Measurements from ENCODE around the gene PRM3. TPM values are rescaled to one million over a fixed set of nuclear protein-coding genes. Genes with fewer than 3 reads are reported as not detected.

PRM3 gene
- total and polyA plus RNA-seq, 2 of the 8 experiments (the other 6 are each of a cell fraction or from before 2014, with no cell fraction given) = not detected

GRCh38 chr16:11238272-11239202 lies 34.9 kb downstream of the PRM3 start:
- FAIRE-seq (no peak), DNase-seq (ENCODE audit: low read depth in 1 of 2, low spot score in 2 of 2) (no peak)
- peak overlapping the region; percentile 20; the same call in 1 of the 2 replicates for H4K8ac ChIP-seq (ENCODE audit: extremely low read depth, insufficient read depth, low read length)
- H3K23me2 ChIP-seq (ENCODE audit: low read depth, low read length) = no peaks in the 10 kb centered on the region; the same call in 1 of the 2 replicates
- H4K91ac ChIP-seq (replicated peaks; ENCODE audit: insufficient read length, low read length) = no peak overlapping the region
- no peaks in the 10 kb centered on the region for H4K20me1 ChIP-seq (replicated peaks in 1 of 2; ENCODE audit: control insufficient read depth in 1 of 2, insufficient read depth in 2 of 2, low read length in 2 of 2)
- no peak overlapping the region; the same call in 1 of the 2 replicates for H2AFZ ChIP-seq (ENCODE audit: low read length)
- no peak overlapping the region for H4K5ac ChIP-seq (ENCODE audit: insufficient read length, low read depth, low read length)
- no peak overlapping the region for H2AK5ac ChIP-seq (ENCODE audit: low read depth, low read length)
- no peak overlapping the region for H3K4ac ChIP-seq (replicated peaks; ENCODE audit: insufficient read length, low read depth, low read length)
- H3K9ac ChIP-seq (replicated peaks in 1 of 4; ENCODE audit: extremely low read depth in 1 of 4, low read depth in 3 of 4, low read length in 3 of 4) = no peak overlapping the region
- no peaks in the 10 kb centered on the region for H3K79me2 ChIP-seq (ENCODE audit: control insufficient read depth in 1 of 2, insufficient read depth in 2 of 2, low read length in 2 of 2)
- H3K4me3 ChIP-seq (ENCODE audit: extremely low read depth in 1 of 4, insufficient read depth in 2 of 4, low read depth in 3 of 4, low read length in 4 of 4) = no peak overlapping the region
- no peak overlapping the region for H3K23ac ChIP-seq (ENCODE audit: insufficient read length)
- no peak overlapping the region for H2BK15ac ChIP-seq (ENCODE audit: low read length)
- no peak overlapping the region for H3K14ac ChIP-seq (ENCODE audit: insufficient read length)
- H3K4me2 ChIP-seq (ENCODE audit: insufficient read depth in 1 of 2, low read depth in 2 of 2, low read length in 2 of 2) = no peak overlapping the region
- H3K36me3 ChIP-seq (ENCODE audit: control insufficient read depth in 2 of 4, insufficient read depth in 4 of 4, low read length in 3 of 4) = no peaks in the 10 kb centered on the region
- H2BK120ac ChIP-seq (replicated peaks; ENCODE audit: low read depth, low read length) = no peak overlapping the region
- H3K4me1 ChIP-seq (replicated peaks in 1 of 4; ENCODE audit: control insufficient read depth in 3 of 4, insufficient read depth in 4 of 4, low read length in 3 of 4) = peaks cover 0 to 6% (median 3%) of the 10 kb centered on the region in 4 experiments; a peak in 2 of 7 replicates
- no peak overlapping the region for H3K56ac ChIP-seq (replicated peaks; ENCODE audit: insufficient read length, low read depth, low read length)
- no peak overlapping the region for H3K18ac ChIP-seq (ENCODE audit: extremely low read depth, low read length)
- 92% methylated on average over 15 of the region's 15 CpGs; no CpG with 5 or more reads in 1 of the 2 experiments for WGBS, 2 experiments (ENCODE audit: extremely low coverage in 1 of 2, insufficient coverage in 1 of 2, insufficient read length in 1 of 2, insufficient replicate concordance in 2 of 2, low coverage in 1 of 2, low lambda C conversion rate in 2 of 2, missing lambda C conversion rate in 1 of 2)
- POLR2A ChIA-PET (ENCODE audit: partially characterized antibody) = interaction anchor here (0.6 to 3.6 kb wide), 5 partner anchors 10 to 130 kb away, joined by 3 to 15 read pairs (median 3); partner anchors contain the start of gene SOCS1
- H2BK12ac ChIP-seq (ENCODE audit: low read depth, low read length) = no peak overlapping the region; the same call in 1 of the 2 replicates
- CTCF ChIA-PET (ENCODE audit: partially characterized antibody) = interaction anchor here (0.6 to 2.0 kb wide), 8 partner anchors 8 to 275 kb away, joined by 3 to 4 read pairs (median 4); partner anchors contain the start of gene SOCS1
- H2BK20ac ChIP-seq (ENCODE audit: low read length) = no peak overlapping the region
- no peaks in the 10 kb centered on the region for H3K27me3 ChIP-seq (replicated peaks in 1 of 4; ENCODE audit: control insufficient read depth in 3 of 4, extremely low read depth in 1 of 4, insufficient read depth in 3 of 4, low read length in 3 of 4)
- no peak overlapping the region for H3K27ac ChIP-seq (ENCODE audit: low read depth, low read length)
- no peak overlapping the region for H2BK5ac ChIP-seq (ENCODE audit: low read depth, low read length)
- 0 out of 4 replicates have a peak, but pooled peaks cover 0 to 3% of the 10 kb centered on the region in 2 experiments for H3K9me3 ChIP-seq (ENCODE audit: insufficient read depth in 2 of 2, low read depth in 1 of 2, low read length in 1 of 2)
- no peaks in the 10 kb centered on the region for H3K79me1 ChIP-seq (ENCODE audit: low read depth, low read length)
- TF ChIP-seq EZH2 (IDR thresholded peaks at IDR 0.05; ENCODE audit: low read depth, low read length, severe bottlenecking) = no peak
- no peak for TF ChIP-seq TAF1 (IDR thresholded peaks at IDR 0.05; ENCODE audit: low read depth, low read length)
- TF ChIP-seq SP1 (IDR thresholded peaks at IDR 0.05; ENCODE audit: low read depth, low read length) = peak; percentile 11; the same call in 1 of the 2 replicates
- TF ChIP-seq CTCF (IDR thresholded peaks at IDR 0.05; ENCODE audit: control extremely low read depth in 1 of 3, insufficient read depth in 1 of 3, low read depth in 1 of 3, low read length in 3 of 3) = no peak
